ENCODE data around the gene MSANTD4.
"Not testable (repeated sequence)": the region's sequence is repeated elsewhere in the genome, so short reads cannot be mapped to it uniquely, and the experiment has no call there.

Gene MSANTD4

GRCh38 chr11:106021967-106022794, at the start of gene MSANTD4:
Gene MSANTD4, minus strand, starts transcription at chr11:106022240. Its CDS starts 11,323 bp downstream, at chr11:106010917.
- peak; percentile 99 for DNase-seq

GRCh38 chr11:106070606-106071005, 48.6 kb upstream of the MSANTD4 start:
- DNase-seq = no peak

- DNase-seq = no peak
Observed at GRCh38 chr11:106063009-106063408, 41.0 kb upstream of the MSANTD4 start.

GRCh38 chr11:106061954-106062949, 40.2 kb upstream of the MSANTD4 start:
- DNase-seq = no peak

- DNase-seq = no peak
Observed at GRCh38 chr11:106061249-106061784, 39.3 kb upstream of the MSANTD4 start.

GRCh38 chr11:106059617-106060016, 37.6 kb upstream of the MSANTD4 start:
- DNase-seq = no peak

- DNase-seq = not testable (repeated sequence)
Observed at GRCh38 chr11:106058377-106058776, 36.3 kb upstream of the MSANTD4 start.

GRCh38 chr11:106051103-106051502, 29.1 kb upstream of the MSANTD4 start:
- DNase-seq = no peak

GRCh38 chr11:106049727-106050476, 27.9 kb upstream of the MSANTD4 start:
- no peak for DNase-seq

- DNase-seq = no peak
Observed at GRCh38 chr11:106047631-106048030, 25.6 kb upstream of the MSANTD4 start.

- DNase-seq = no peak
Observed at GRCh38 chr11:106043540-106043939, 21.5 kb upstream of the MSANTD4 start.

GRCh38 chr11:106032861-106033260, 10.8 kb upstream of the MSANTD4 start:
- DNase-seq = no peak

- no peak for DNase-seq
Observed at GRCh38 chr11:106031936-106032335, 9.9 kb upstream of the MSANTD4 start.

GRCh38 chr11:106031202-106031810, 9.3 kb upstream of the MSANTD4 start:
- DNase-seq = no peak

- no peak for DNase-seq
Observed at GRCh38 chr11:106030609-106031008, 8.6 kb upstream of the MSANTD4 start.

GRCh38 chr11:106022795-106023275, 795 bp upstream of the MSANTD4 start:
- DNase-seq = no peak

- DNase-seq = no peak
Observed at GRCh38 chr11:106021181-106021966, 666 bp downstream of the MSANTD4 start.

- no peak for DNase-seq
Observed at GRCh38 chr11:106017093-106017492, 4.9 kb downstream of the MSANTD4 start.

GRCh38 chr11:106015066-106015465, 7.0 kb downstream of the MSANTD4 start:
- no peak for DNase-seq

- DNase-seq = no peak
Observed at GRCh38 chr11:106014620-106015019, 7.4 kb downstream of the MSANTD4 start.

- DNase-seq = no peak
Observed at GRCh38 chr11:106014035-106014434, 8.0 kb downstream of the MSANTD4 start.

Data from stimulated activated CD4-positive, alpha-beta T cell treated with anti-CD3 and anti-CD28 coated beads, Interleukin-4, amount 100 ng/mL, for 24 hours (primary cell).